ENCODE data around the gene KAZN. TPM values are rescaled to one million over a fixed set of nuclear protein-coding genes. Genes with fewer than 3 reads are reported as not detected.

The KAZN gene
- total and polyA plus RNA-seq, 4 donors, result 4.4 to 19.3 (median 9.6) TPM

DNA sequence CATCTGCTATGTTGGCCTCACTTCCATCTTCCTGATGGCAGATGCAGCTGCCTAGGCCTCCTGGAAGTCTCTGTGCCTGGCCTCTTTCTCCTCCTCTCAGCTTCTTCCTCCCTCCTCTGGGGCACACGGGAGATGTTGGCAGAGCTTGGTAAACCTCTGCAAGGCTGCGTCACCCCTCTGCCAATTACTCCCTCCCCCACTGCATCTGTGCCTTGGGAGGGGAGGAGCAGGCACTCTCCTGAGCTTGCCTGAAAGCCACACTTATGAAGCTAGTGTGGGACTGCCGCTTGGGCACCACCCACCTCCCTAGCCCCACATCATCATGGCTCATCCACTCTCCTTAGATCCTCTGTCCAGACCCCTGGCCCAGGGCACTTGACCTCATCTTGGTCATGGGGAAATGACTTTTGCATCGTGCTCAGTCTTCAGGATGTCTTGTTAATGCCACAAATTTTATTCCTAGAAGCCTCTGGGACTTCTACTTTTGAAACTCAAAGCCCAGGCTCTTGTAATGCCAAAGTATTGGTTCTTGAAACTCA is 547.7 kb downstream of the KAZN start:
- H3K4me3 ChIP-seq (ENCODE audit: low read length in 2 of 2), result no peak overlapping the region
- no peak for DNase-seq
- 33 to 35% methylated on average over 4 of the region's 4 CpGs for WGBS, 2 donors
- peaks cover 0 to 4% of the 10 kb centered on the region in 2 donors for H3K4me1 ChIP-seq (ENCODE audit: control insufficient read depth in 1 of 2, insufficient read depth in 2 of 2, low read length in 2 of 2)
- no peaks in the 10 kb centered on the region for H3K36me3 ChIP-seq (ENCODE audit: control insufficient read depth in 1 of 2, insufficient read depth in 2 of 2, low read length in 1 of 2)
- no peak for ATAC-seq (ENCODE audit: low FRiP score)
- no peaks in the 10 kb centered on the region for H3K27me3 ChIP-seq (ENCODE audit: control insufficient read depth in 1 of 2, insufficient read depth in 2 of 2, low read length in 1 of 2)
- no peak overlapping the region for H3K27ac ChIP-seq (ENCODE audit: low read depth in 1 of 2, low read length in 2 of 2)
- no peaks in the 10 kb centered on the region for H3K9me3 ChIP-seq (ENCODE audit: control insufficient read depth, low read length)
- intact Hi-C loops (cut with DNase I), result no loop called here

DNA sequence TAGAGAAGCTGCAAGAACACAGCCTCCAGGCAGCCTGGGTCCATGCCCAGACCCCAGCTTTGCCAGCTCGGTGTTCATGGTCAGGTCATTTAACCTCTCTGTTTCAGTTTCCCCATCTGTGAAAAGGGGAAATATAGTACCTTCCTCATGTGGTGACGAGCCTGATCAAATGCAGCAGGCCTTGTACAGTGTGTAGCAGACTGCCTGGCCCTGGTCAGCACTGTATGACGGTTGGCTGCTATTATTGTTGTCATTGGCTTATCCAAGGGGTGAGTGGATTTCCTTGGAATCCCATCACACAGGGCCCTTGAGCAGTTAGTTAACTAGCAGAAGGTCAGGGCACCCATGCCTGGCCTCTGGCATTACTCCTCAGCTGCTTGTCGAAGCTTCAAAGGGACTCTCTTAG is 548.5 kb downstream of the KAZN start:
- intact Hi-C loops (cut with DNase I), result no loop called here
- Histone ChIP-seq H3K36me3 (ENCODE audit: control insufficient read depth in 1 of 2, insufficient read depth in 2 of 2, low read length in 1 of 2) (no peaks in the 10 kb centered on the region), H3K9me3 (ENCODE audit: control insufficient read depth, low read length) (no peaks in the 10 kb centered on the region), H3K4me1 (ENCODE audit: control insufficient read depth in 1 of 2, insufficient read depth in 2 of 2, low read length in 2 of 2) (peaks cover 0 to 4% of the 10 kb centered on the region in 2 donors), H3K27me3 (ENCODE audit: control insufficient read depth in 1 of 2, insufficient read depth in 2 of 2, low read length in 1 of 2) (no peaks in the 10 kb centered on the region), H3K4me3 (ENCODE audit: low read length in 2 of 2) (no peak overlapping the region), H3K27ac (ENCODE audit: low read depth in 1 of 2, low read length in 2 of 2) (no peak overlapping the region)
- WGBS, 2 donors, result 0 to 5% methylated on average over 4 of the region's 4 CpGs
- DNase-seq (no peak), ATAC-seq (ENCODE audit: low FRiP score) (peak; percentile 58)

DNA sequence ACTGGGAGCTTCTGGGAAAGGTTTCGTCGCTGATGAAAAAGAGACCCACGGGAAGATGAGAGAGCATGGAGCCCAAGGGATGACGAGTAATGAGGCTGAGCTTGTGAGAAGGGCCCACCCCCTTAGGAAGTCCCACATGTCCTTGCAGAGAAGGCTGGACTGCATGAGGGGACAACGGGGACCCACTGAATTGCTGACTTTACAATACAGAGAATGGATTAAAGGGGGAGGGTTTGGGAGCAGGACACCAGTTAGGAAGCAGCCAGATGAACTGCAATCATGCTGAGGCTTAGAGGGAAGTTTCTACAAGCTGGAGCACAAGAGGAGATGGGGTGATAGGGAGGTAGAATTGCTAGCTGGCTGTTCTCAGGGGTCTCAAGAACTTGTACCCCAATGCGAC is 549.5 kb downstream of the KAZN start:
- H3K36me3 ChIP-seq (ENCODE audit: control insufficient read depth in 1 of 2, insufficient read depth in 2 of 2, low read length in 1 of 2), result no peaks in the 10 kb centered on the region
- no peaks in the 10 kb centered on the region for H3K27me3 ChIP-seq (ENCODE audit: control insufficient read depth in 1 of 2, insufficient read depth in 2 of 2, low read length in 1 of 2)
- no peak overlapping the region for H3K27ac ChIP-seq (ENCODE audit: low read depth in 1 of 2, low read length in 2 of 2)
- no peak overlapping the region for H3K4me3 ChIP-seq (ENCODE audit: low read length in 2 of 2)
- WGBS, 2 donors, result 82 to 88% methylated on average over 6 of the region's 6 CpGs
- no peaks in the 10 kb centered on the region for H3K9me3 ChIP-seq (ENCODE audit: control insufficient read depth, low read length)
- H3K4me1 ChIP-seq (ENCODE audit: control insufficient read depth in 1 of 2, insufficient read depth in 2 of 2, low read length in 2 of 2), result peaks cover 0 to 4% of the 10 kb centered on the region in 2 donors
- DNase-seq (no peak), ATAC-seq (ENCODE audit: low FRiP score) (no peak)
- intact Hi-C loops (cut with DNase I), result no loop called here

DNA sequence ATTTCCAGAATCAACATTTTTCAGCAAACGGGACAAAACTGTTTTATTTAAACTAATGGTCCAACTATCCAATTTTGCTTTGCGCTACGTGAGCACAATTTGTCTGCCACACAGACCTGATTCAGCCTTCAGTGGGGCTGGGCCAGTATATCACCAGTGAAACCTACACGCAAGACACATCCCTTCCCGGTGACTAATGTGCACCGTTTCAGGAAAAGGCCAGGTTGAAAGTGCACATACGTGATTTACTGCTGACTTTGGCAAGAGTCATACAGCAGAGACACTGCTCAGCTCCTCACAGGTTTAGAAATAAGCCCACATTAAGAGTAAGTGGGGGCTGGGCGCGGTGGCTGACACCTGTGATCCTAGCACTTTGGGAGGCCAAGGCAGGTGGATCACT is 550.0 kb downstream of the KAZN start:
- H3K4me1 ChIP-seq (ENCODE audit: control insufficient read depth in 1 of 2, insufficient read depth in 2 of 2, low read length in 2 of 2), result peaks cover 0 to 4% of the 10 kb centered on the region in 2 donors
- no peak overlapping the region for H3K4me3 ChIP-seq (ENCODE audit: low read length in 2 of 2)
- intact Hi-C loops (cut with DNase I), result no loop called here
- no peaks in the 10 kb centered on the region for H3K36me3 ChIP-seq (ENCODE audit: control insufficient read depth in 1 of 2, insufficient read depth in 2 of 2, low read length in 1 of 2)
- no peaks in the 10 kb centered on the region for H3K27me3 ChIP-seq (ENCODE audit: control insufficient read depth in 1 of 2, insufficient read depth in 2 of 2, low read length in 1 of 2)
- DNase-seq (no peak), ATAC-seq (ENCODE audit: low FRiP score) (no peak)
- H3K9me3 ChIP-seq (ENCODE audit: control insufficient read depth, low read length), result no peaks in the 10 kb centered on the region
- H3K27ac ChIP-seq (ENCODE audit: low read depth in 1 of 2, low read length in 2 of 2), result no peak overlapping the region
- WGBS, 2 donors, result 87 to 89% methylated on average over 9 of the region's 9 CpGs

DNA sequence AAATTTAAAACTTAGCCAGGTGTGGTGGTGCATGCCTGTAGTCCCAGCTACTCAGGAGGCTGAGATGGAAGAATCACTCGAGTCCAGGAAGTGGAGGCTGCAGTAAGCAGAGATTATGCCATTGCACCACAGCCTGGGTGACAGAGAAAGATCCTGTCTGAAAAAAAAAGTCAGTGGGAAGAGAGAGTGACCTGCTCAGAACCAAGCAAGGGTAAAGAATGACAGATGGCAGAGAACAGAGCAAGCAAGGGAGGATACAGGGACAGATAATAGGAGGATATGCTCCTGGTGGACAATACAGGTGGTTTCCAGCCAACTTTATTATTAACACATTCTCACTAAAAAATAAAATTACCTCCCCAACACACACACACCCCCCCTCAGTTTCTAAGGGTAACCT is 550.5 kb downstream of the KAZN start:
- H3K9me3 ChIP-seq (ENCODE audit: control insufficient read depth, low read length), result no peaks in the 10 kb centered on the region
- no peaks in the 10 kb centered on the region for H3K27me3 ChIP-seq (ENCODE audit: control insufficient read depth in 1 of 2, insufficient read depth in 2 of 2, low read length in 1 of 2)
- no peaks in the 10 kb centered on the region for H3K36me3 ChIP-seq (ENCODE audit: control insufficient read depth in 1 of 2, insufficient read depth in 2 of 2, low read length in 1 of 2)
- H3K27ac ChIP-seq (ENCODE audit: low read depth in 1 of 2, low read length in 2 of 2), result no peak overlapping the region
- intact Hi-C loops (cut with DNase I), result no loop called here
- DNase-seq, result no peak
- 0% methylated on average over 1 of the region's 1 CpG for WGBS, 2 donors
- ATAC-seq (ENCODE audit: low FRiP score), result no peak
- peaks cover 0 to 4% of the 10 kb centered on the region in 2 donors for H3K4me1 ChIP-seq (ENCODE audit: control insufficient read depth in 1 of 2, insufficient read depth in 2 of 2, low read length in 2 of 2)
- H3K4me3 ChIP-seq (ENCODE audit: low read length in 2 of 2), result no peak overlapping the region

DNA sequence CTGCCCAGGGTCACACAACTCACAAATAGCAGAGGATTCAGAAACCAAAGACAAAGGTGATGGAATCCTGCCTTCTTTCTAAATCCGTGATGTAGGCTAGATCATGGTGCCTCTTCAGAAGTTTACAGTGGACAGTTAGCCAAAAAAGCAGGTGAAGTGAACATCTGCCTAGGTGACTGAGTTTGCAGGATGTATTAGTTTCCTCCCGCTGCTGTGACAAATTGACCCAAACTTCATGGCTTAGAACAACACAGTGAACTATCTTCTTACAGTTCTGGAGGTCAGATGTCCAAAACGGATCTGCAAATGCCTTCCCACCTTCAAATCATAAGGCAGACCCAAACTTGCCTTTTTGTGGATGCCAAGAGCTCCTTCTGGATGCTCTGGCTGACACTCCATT is 551.9 kb downstream of the KAZN start:
- Histone ChIP-seq H3K4me1 (ENCODE audit: control insufficient read depth in 1 of 2, insufficient read depth in 2 of 2, low read length in 2 of 2) (peaks cover 0 to 4% of the 10 kb centered on the region in 2 donors), H3K4me3 (ENCODE audit: low read length in 2 of 2) (no peak overlapping the region), H3K27me3 (ENCODE audit: control insufficient read depth in 1 of 2, insufficient read depth in 2 of 2, low read length in 1 of 2) (no peaks in the 10 kb centered on the region), H3K9me3 (ENCODE audit: control insufficient read depth, low read length) (no peaks in the 10 kb centered on the region), H3K36me3 (ENCODE audit: control insufficient read depth in 1 of 2, insufficient read depth in 2 of 2, low read length in 1 of 2) (no peaks in the 10 kb centered on the region), H3K27ac (ENCODE audit: low read depth in 1 of 2, low read length in 2 of 2) (no peak overlapping the region)
- 96 to 100% methylated on average over 3 of the region's 3 CpGs for WGBS, 2 donors
- intact Hi-C loops (cut with DNase I), result loop anchor here in 1 of 2 donors (5.0 to 10.0 kb wide), 3 partner anchors 62 to 254 kb away; partner anchors contain the start of gene EFHD2
- ATAC-seq (ENCODE audit: low FRiP score) (no peak), DNase-seq (no peak)

DNA sequence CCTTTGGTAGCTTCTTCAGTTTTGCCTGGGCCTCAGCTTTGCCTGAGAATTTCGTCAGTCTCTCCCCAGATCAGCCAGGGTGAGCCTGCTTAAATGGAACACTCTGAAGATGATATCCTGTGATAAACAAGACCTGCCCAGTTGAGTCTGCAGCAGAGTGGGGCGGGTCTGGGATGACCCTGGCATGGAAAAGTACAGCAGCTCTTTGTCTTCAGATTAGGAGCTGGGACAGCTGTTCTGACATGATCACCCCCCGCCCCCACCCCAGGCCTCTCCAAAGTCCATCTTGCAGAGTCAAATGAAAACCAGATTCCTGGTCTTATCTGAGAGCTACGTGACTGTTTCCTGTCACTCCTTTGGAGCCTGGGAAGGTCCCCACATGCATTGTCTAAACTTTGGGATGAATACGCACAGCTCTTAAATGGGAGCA is 552.9 kb downstream of the KAZN start:
- intact Hi-C loops (cut with DNase I), result loop anchor here in 1 of 2 donors (5.0 to 10.0 kb wide), 3 partner anchors 61 to 253 kb away; partner anchors contain the start of gene EFHD2
- no peak for ATAC-seq (ENCODE audit: low FRiP score)
- no peak for DNase-seq

DNA sequence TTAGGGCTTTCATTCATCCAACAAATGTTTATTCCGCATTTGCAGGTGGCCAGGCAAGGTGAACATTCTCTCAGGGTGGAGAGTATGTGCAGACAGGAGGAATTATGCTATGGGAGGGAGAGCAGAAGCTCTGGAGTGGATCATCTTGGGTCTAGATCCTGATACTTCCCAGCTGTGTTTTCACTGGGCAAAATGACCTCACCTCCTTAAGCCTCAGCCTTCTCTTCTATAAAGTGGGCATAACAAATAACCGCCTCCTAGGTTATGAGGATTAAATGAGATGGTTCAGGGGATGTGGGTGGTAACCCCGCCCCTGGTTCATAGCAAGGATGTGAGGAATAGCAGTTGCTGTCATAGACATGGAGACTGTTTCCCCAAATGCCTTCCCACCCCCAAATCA is 553.4 kb downstream of the KAZN start:
- ATAC-seq (ENCODE audit: low FRiP score) (no peak), DNase-seq (no peak)
- intact Hi-C loops (cut with DNase I), result loop anchor here (2.0 to 10.0 kb wide), 4 partner anchors 60 to 253 kb away; partner anchors contain the start of gene EFHD2 (in 1 of the 2)
- Histone ChIP-seq H3K27me3 (ENCODE audit: control insufficient read depth in 1 of 2, insufficient read depth in 2 of 2, low read length in 1 of 2) (no peaks in the 10 kb centered on the region), H3K4me1 (ENCODE audit: control insufficient read depth in 1 of 2, insufficient read depth in 2 of 2, low read length in 2 of 2) (peaks cover 0 to 4% of the 10 kb centered on the region in 2 donors), H3K36me3 (ENCODE audit: control insufficient read depth in 1 of 2, insufficient read depth in 2 of 2, low read length in 1 of 2) (no peaks in the 10 kb centered on the region), H3K9me3 (ENCODE audit: control insufficient read depth, low read length) (no peaks in the 10 kb centered on the region), H3K4me3 (ENCODE audit: low read length in 2 of 2) (no peak overlapping the region), H3K27ac (ENCODE audit: low read depth in 1 of 2, low read length in 2 of 2) (no peak overlapping the region)
- 67 to 78% methylated on average over 3 of the region's 3 CpGs for WGBS, 2 donors

More for the DNA sequence above, 552.9 kb downstream of the KAZN start:
- Histone ChIP-seq H3K4me3 (ENCODE audit: low read length in 2 of 2) (no peak overlapping the region), H3K27me3 (ENCODE audit: control insufficient read depth in 1 of 2, insufficient read depth in 2 of 2, low read length in 1 of 2) (no peaks in the 10 kb centered on the region), H3K36me3 (ENCODE audit: control insufficient read depth in 1 of 2, insufficient read depth in 2 of 2, low read length in 1 of 2) (no peaks in the 10 kb centered on the region), H3K27ac (ENCODE audit: low read depth in 1 of 2, low read length in 2 of 2) (no peak overlapping the region), H3K9me3 (ENCODE audit: control insufficient read depth, low read length) (no peaks in the 10 kb centered on the region), H3K4me1 (ENCODE audit: control insufficient read depth in 1 of 2, insufficient read depth in 2 of 2, low read length in 2 of 2) (peaks cover 0 to 4% of the 10 kb centered on the region in 2 donors)
- WGBS, 2 donors, result 80 to 81% methylated on average over 5 of the region's 5 CpGs
